NB4 (cell line): ENCODE results near the gene SEMA4G.

Source experiments
- DNase-seq: peaks from one replicate; pipeline ENCODE4 v3.0.0; 2010; ENCODE audit warnings: low read depth
- H3K4me3 ChIP-seq: one replicate; pipeline ENCODE4 v1.5.1; 2011; ENCODE audit warnings: mild to moderate bottlenecking, low read depth, low read length, moderate library complexity
- CTCF ChIP-seq: IDR thresholded peaks from one replicate; pipeline ENCODE4 v1.5.1; 2012; ENCODE audit warnings: low read depth, low read length
- MAX ChIP-seq: IDR thresholded peaks from 2 replicates; pipeline ENCODE4 v1.6.1; 2011; ENCODE audit warnings: low read depth, low read length
- MYC ChIP-seq: IDR thresholded peaks from 2 replicates; pipeline ENCODE4 v1.6.1; 2011; ENCODE audit warnings: low read depth, low read length
- POLR2A ChIP-seq: IDR thresholded peaks from 2 replicates; pipeline ENCODE4 v1.6.1; 2011; ENCODE audit warnings: mild to moderate bottlenecking; ENCODE audit not compliant: insufficient read length; ENCODE audit errors: extremely low read depth

Gene SEMA4G

GRCh38 chr10:100978901-100979195, 9.5 kb downstream of the SEMA4G start:
- no peak overlapping the region for H3K4me3 ChIP-seq
- no peak for DNase-seq
- TF ChIP-seq POLR2A (no peak), MAX (no peak), MYC (no peak), CTCF (no peak)

- TF ChIP-seq POLR2A (no peak), MYC (no peak), MAX (no peak), CTCF (no peak)
- DNase-seq = no peak
These were observed 10.5 kb downstream of the SEMA4G start for GRCh38 chr10:100979791-100980272.

GRCh38 chr10:100980311-100980710, 11.0 kb downstream of the SEMA4G start:
- TF ChIP-seq MYC = no peak
- no peak for TF ChIP-seq CTCF
- TF ChIP-seq POLR2A = no peak
- TF ChIP-seq MAX = no peak
- DNase-seq = no peak
- no peak overlapping the region for H3K4me3 ChIP-seq

More at GRCh38 chr10:100979791-100980272, 10.5 kb downstream of the SEMA4G start:
- no peak overlapping the region for H3K4me3 ChIP-seq

- H3K4me3 ChIP-seq = no peak overlapping the region
- TF ChIP-seq MAX = no peak
- TF ChIP-seq POLR2A = no peak
- TF ChIP-seq MYC = no peak
- no peak for TF ChIP-seq CTCF
- DNase-seq = no peak
These were observed 11.4 kb downstream of the SEMA4G start for GRCh38 chr10:100980711-100981110.

GRCh38 chr10:100981178-100981772, 12.0 kb downstream of the SEMA4G start:
- no peak overlapping the region for H3K4me3 ChIP-seq
- TF ChIP-seq MAX (no peak), POLR2A (no peak), MYC (no peak), CTCF (no peak)
- no peak for DNase-seq
